AG04449 (cell line): ENCODE data around the gene SEC63.
A peak's percentile ranks its signal among the peaks of the same experiment; 100 is the strongest.
"Not testable (repeated sequence)": the region's sequence is repeated elsewhere in the genome, so short reads cannot be mapped to it uniquely, and the experiment has no call there.

Experiments
- CTCF ChIA-PET: fragments of 350-600 bp; formaldehyde crosslinking; extraction: SDS; loops from one replicate; lab custom pipeline; 2021; ENCODE audit warnings: antibody characterized with exemption; lab: Yijun Ruan, JAX
- POLR2A ChIA-PET: fragments of 400-600, 350-600 bp; formaldehyde crosslinking; extraction: SDS; loops from one replicate; lab custom pipeline; 2020; ENCODE audit warnings: antibody characterized with exemption, inconsistent platforms; lab: Yijun Ruan, JAX
- DNase-seq: peaks from one replicate; pipeline ENCODE4 v3.0.0-alpha.2; 2010; ENCODE audit warnings: low read depth, low spot score
- H3K4me3 ChIP-seq: 2 replicates; pipeline ENCODE4 v1.5.1; 2011; ENCODE audit warnings: low read depth, mild to moderate bottlenecking, control low read depth, low read length
- TF ChIP-seq, protein P1 (sequence below): IDR thresholded peaks from one replicate; pipeline ENCODE4 v1.5.1; 2011; ENCODE audit warnings: mild to moderate bottlenecking, moderate library complexity, low read length, control low read depth, inconsistent platforms; ENCODE audit not compliant: insufficient read depth; ENCODE audit errors: missing control alignments

Gene SEC63

GRCh38 chr6:107956181-107956580 lies 1.8 kb downstream of the SEC63 start:
- ChIA-PET CTCF (interaction anchor here (1.8 kb wide), 1 partner anchor 24 kb away, joined by 6 read pairs; no protein-coding TSS in a partner anchor), POLR2A (no interaction called here)
- peak overlapping the region; percentile 89 for H3K4me3 ChIP-seq
- TF ChIP-seq, protein P1, sequence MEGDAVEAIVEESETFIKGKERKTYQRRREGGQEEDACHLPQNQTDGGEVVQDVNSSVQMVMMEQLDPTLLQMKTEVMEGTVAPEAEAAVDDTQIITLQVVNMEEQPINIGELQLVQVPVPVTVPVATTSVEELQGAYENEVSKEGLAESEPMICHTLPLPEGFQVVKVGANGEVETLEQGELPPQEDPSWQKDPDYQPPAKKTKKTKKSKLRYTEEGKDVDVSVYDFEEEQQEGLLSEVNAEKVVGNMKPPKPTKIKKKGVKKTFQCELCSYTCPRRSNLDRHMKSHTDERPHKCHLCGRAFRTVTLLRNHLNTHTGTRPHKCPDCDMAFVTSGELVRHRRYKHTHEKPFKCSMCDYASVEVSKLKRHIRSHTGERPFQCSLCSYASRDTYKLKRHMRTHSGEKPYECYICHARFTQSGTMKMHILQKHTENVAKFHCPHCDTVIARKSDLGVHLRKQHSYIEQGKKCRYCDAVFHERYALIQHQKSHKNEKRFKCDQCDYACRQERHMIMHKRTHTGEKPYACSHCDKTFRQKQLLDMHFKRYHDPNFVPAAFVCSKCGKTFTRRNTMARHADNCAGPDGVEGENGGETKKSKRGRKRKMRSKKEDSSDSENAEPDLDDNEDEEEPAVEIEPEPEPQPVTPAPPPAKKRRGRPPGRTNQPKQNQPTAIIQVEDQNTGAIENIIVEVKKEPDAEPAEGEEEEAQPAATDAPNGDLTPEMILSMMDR: no peak
- DNase-seq: no peak

DNA sequence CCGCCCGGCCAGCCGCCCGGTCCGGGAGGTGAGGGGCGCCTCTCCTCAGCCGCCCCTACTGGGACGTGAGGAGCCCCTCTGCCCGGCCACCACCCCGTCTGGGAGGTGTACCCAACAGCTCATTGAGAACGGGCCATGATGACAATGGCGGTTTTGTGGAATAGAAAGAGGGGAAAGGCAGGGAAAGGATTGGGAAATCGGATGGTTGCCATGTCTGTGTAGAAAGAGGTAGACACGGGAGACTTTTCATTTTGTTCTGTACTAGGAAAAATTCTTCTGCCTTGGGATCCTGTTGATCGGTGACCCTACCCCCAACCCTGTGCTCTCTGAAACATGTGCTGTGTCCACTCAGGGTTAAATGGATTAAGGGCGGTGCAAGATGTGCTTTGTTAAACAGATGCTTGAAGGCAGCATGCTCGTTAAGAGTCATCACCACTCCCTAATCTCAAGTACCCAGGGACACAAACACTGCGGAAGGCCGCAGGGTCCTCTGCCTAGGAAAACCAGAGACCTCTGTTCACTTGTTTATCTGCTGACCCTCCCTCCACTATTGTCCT lies 4.1 kb downstream of the SEC63 start:
- H3K4me3 ChIP-seq, CTCF ChIA-PET, POLR2A ChIA-PET, DNase-seq: not testable (repeated sequence)

GRCh38 chr6:107943626-107944439 lies 14.2 kb downstream of the SEC63 start:
- ChIA-PET POLR2A (no interaction called here), CTCF (interaction anchor here (1.0 kb wide), 1 partner anchor 36 kb away, joined by 3 read pairs; no protein-coding TSS in a partner anchor)
- TF ChIP-seq, protein P1: no peak
- no peak overlapping the region for H3K4me3 ChIP-seq
- DNase-seq: no peak

DNA sequence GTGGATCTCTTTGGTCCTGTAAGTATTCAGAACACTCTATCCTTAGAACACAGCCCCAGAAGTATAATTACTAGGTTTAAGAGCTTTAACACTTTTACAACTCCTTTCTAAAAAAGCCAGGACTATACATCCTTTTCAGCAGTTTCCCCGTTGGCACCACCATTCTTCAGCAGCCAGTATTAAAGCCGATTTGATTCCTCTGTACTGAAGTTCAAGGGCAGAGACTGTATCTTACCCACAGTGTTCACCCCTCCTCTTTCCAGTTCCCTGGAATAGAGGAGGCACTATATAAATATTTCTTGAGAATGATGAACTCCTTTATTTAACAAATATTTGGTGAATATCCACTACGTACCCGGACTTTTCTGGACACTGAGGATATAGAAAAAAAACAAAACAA lies 15.9 kb downstream of the SEC63 start:
- POLR2A ChIA-PET: no interaction called here
- no peak for DNase-seq
- TF ChIP-seq, protein P1: no peak
- CTCF ChIA-PET: no interaction called here
- no peak overlapping the region for H3K4me3 ChIP-seq

- POLR2A ChIA-PET: no interaction called here
- CTCF ChIA-PET: interaction anchor here (1.0 to 1.3 kb wide), 3 partner anchors 10 to 1134 kb away, joined by 3 to 4 read pairs (median 4); no protein-coding TSS in a partner anchor
- TF ChIP-seq, protein P1: no peak
- no peak overlapping the region for H3K4me3 ChIP-seq
- DNase-seq: no peak
Observed at GRCh38 chr6:107941627-107942026, 16.4 kb downstream of the SEC63 start.

DNA sequence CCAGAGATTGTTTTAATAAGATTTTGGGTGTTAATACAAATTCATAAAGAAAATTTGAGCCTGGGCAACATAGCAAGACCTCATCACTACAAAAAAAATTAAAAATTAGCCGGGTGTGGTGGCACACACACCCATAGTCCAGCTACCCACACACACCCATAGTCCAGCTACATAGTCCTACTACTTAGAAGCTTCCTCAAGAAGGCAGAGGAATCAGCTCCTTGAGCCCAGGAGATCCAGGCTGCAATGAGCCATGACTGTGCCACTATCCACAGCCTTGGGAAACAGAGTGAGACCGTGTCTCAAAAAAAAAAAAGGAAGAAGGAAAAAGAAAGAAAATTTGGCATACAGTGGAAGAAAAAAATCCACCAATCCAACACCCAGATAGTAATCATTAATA lies 16.8 kb downstream of the SEC63 start:
- POLR2A ChIA-PET: no interaction called here
- no peak for DNase-seq
- TF ChIP-seq, protein P1: no peak
- H3K4me3 ChIP-seq: no peak overlapping the region
- CTCF ChIA-PET: interaction anchor here (1.0 to 1.3 kb wide), 3 partner anchors 11 to 1134 kb away, joined by 3 to 4 read pairs (median 4); no protein-coding TSS in a partner anchor

DNA sequence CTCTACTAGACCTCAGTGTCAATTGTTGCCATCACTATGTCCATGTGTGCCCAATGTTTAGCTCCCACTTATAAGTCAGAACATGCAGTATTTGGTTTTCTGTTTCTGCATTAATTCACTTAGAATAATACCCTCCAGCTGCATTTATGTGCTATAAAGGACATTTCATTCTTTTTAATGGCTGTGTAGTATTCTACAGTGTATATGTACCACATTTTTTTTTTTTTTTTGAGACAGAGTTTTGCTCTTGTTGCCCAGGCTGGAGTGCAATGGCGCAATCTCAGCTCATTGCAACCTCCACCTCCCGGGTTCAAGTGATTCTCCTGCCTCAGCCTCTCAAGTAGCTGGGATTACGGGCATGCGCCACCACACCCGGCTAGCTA lies 21.1 kb downstream of the SEC63 start:
- not testable (repeated sequence) for H3K4me3 ChIP-seq
- ChIA-PET CTCF (interaction anchor here (0.8 kb wide), 1 partner anchor 44 kb away, joined by 3 read pairs; no protein-coding TSS in a partner anchor), POLR2A (interaction anchor here (0.7 kb wide), 1 partner anchor 10 kb away, joined by 4 read pairs; no protein-coding TSS in a partner anchor)

More for the DNA sequence above, 21.1 kb downstream of the SEC63 start:
- DNase-seq: not testable (repeated sequence)
